ENCODE results near the gene SHB.
A peak's percentile ranks its signal among the peaks of the same experiment; 100 is the strongest.

SHB gene

GRCh38 chr9:38024036-38024681 is 44.9 kb downstream of the SHB start:
- DNase-seq (ENCODE audit: low spot score), result peak; percentile 54

- no peak for DNase-seq (ENCODE audit: low spot score)
These were observed 45.4 kb downstream of the SHB start for GRCh38 chr9:38023661-38024035.

GRCh38 chr9:38022995-38023394 is 46.0 kb downstream of the SHB start:
- DNase-seq (ENCODE audit: low spot score), result no peak

- DNase-seq (ENCODE audit: low spot score), result no peak
These were observed 46.7 kb downstream of the SHB start for GRCh38 chr9:38022203-38022895.

- no peak for DNase-seq (ENCODE audit: low spot score)
These were observed 48.6 kb downstream of the SHB start for GRCh38 chr9:38020151-38021076.

- DNase-seq (ENCODE audit: low spot score), result no peak
These were observed 49.3 kb downstream of the SHB start for GRCh38 chr9:38019731-38020130.

GRCh38 chr9:38018958-38019602 is 49.9 kb downstream of the SHB start:
- peak; percentile 50 for DNase-seq (ENCODE audit: low spot score)

- DNase-seq (ENCODE audit: low spot score), result no peak
These were observed 50.6 kb downstream of the SHB start for GRCh38 chr9:38018241-38018957.

- no peak for DNase-seq (ENCODE audit: low spot score)
These were observed 51.2 kb downstream of the SHB start for GRCh38 chr9:38017885-38018186.

- no peak for DNase-seq (ENCODE audit: low spot score)
These were observed 51.7 kb downstream of the SHB start for GRCh38 chr9:38017149-38017884.

GRCh38 chr9:38016375-38017135 is 52.5 kb downstream of the SHB start:
- DNase-seq (ENCODE audit: low spot score), result peak; percentile 45

GRCh38 chr9:38015906-38016305 is 53.1 kb downstream of the SHB start:
- DNase-seq (ENCODE audit: low spot score), result no peak

GRCh38 chr9:38015266-38015665 is 53.8 kb downstream of the SHB start:
- no peak for DNase-seq (ENCODE audit: low spot score)

GRCh38 chr9:38012767-38013450 is 56.1 kb downstream of the SHB start:
- DNase-seq (ENCODE audit: low spot score), result no peak

GRCh38 chr9:38011991-38012390 is 57.0 kb downstream of the SHB start:
- no peak for DNase-seq (ENCODE audit: low spot score)

GRCh38 chr9:38010918-38011704 is 57.9 kb downstream of the SHB start:
- DNase-seq (ENCODE audit: low spot score), result no peak

GRCh38 chr9:38009990-38010389 is 59.0 kb downstream of the SHB start:
- DNase-seq (ENCODE audit: low spot score), result no peak

GRCh38 chr9:38009035-38009501 is 60.0 kb downstream of the SHB start:
- no peak for DNase-seq (ENCODE audit: low spot score)

Measured in AG08396 (cell line).